Stomach (tissue), 9 donors: ENCODE results near the gene TBXAS1. TPM values are rescaled to one million over a fixed set of nuclear protein-coding genes. Genes with fewer than 3 reads are reported as not detected.

ENCODE experiments used
- DNase-seq, 2 donors: peaks; one replicate each; pipeline versions ENCODE4 v3.0.0 to v3.0.0-alpha.2; 2013 to 2019
- H3K27ac ChIP-seq, 5 donors: fragments of 200-600 bp in 4 of 5; sonication (generic) in 4 of 5; one replicate each; pipeline ENCODE4 v1.5.1; 2013 to 2019; ENCODE audit warnings: mild to moderate bottlenecking in 1 of 5, moderate library complexity in 1 of 5
- H3K27me3 ChIP-seq, 3 donors: fragments of 200-600 bp; sonication (generic); one replicate each; pipeline ENCODE4 v1.5.1; 2017 to 2019; ENCODE audit warnings: mixed run types in 1 of 3
- H3K36me3 ChIP-seq, 4 donors: fragments of 200-600 bp; sonication (generic); 1 replicate in 3 of 4; 2 replicates in 1 of 4; pipeline ENCODE4 v1.5.1; 2016 to 2019
- H3K4me1 ChIP-seq, 4 donors: fragments of 200-600 bp; sonication (generic); one replicate each; pipeline ENCODE4 v1.5.1; 2016 to 2019
- H3K4me3 ChIP-seq, 4 donors: fragments of 200-600 bp; sonication (generic) in 3 of 4; one replicate each; pipeline ENCODE4 v1.5.1; 2016 to 2019; ENCODE audit warnings: mild to moderate bottlenecking in 1 of 4
- H3K9me3 ChIP-seq, 4 donors: fragments of 200-600 bp; sonication (generic); one replicate each; pipeline ENCODE4 v1.5.1; 2016 to 2019
- EP300 ChIP-seq: sonication (generic); formaldehyde crosslinking; IDR thresholded peaks from one replicate; pipeline ENCODE4 v1.6.1; 2017; ENCODE audit warnings: antibody characterized with exemption
- POLR2A ChIP-seq, 4 donors: fragments of 450-650 bp; IDR thresholded peaks; one replicate each; pipeline ENCODE4 v1.6.1; 2016; ENCODE audit warnings: antibody characterized with exemption in 4 of 4, control low read depth in 2 of 4, mild to moderate bottlenecking in 1 of 4, moderate library complexity in 1 of 4
- POLR2AphosphoS5 ChIP-seq, 3 donors: sonication (generic); formaldehyde crosslinking; IDR thresholded peaks; one replicate each; pipeline ENCODE4 v1.6.1; 2016; ENCODE audit warnings: antibody characterized with exemption in 3 of 3
- WGBS, 5 donors: extraction: QIAGEN DNeasy Blood & Tissue Kit in 3 of 5; methylation state at CpG; one replicate each; pipeline versions ENCODE4 v1.1.5 to v1.1.7; 2013 to 2018; 5-methylcytosine and 5-hydroxymethylcytosine counted together
- intact Hi-C: fragments of 100-400 bp; cut with DNase I; formaldehyde crosslinking; loops from one replicate; pipeline ENCODE4 v1.15.1; 2023; ENCODE audit warnings: low total_unique reads
- polyA plus RNA-seq, 3 donors: library from polyadenylated mRNA; stranded (reverse); fragments of 200-250 nt; gene quantifications; one replicate each; pipeline ENCODE4 v1.2.3, GENCODE V29; 2013
- total RNA-seq, 5 donors: library from RNA; depleted of rRNA; stranded (reverse); fragments of >200 nt; gene quantifications; one replicate each; pipeline versions ENCODE4 v1.1.0 to v1.2.3, GENCODE V29; 2014 to 2016
- TF ChIP-seq, protein P1 (sequence below), 7 experiments: fragments of 450-650 bp in 4 of 7; fragments of 200-600 bp in 3 of 7; sonication (generic) in 3 of 7; IDR thresholded peaks; one replicate each; pipeline ENCODE4 v1.5.1; 2016 to 2019; ENCODE audit warnings: antibody characterized with exemption in 7 of 7, control low read depth in 2 of 7, mild to moderate bottlenecking in 1 of 7
- donor health status: healthy with polysubstance abuse.
- donor health status: Bipolar disorder and iron deficiency.
- donor health status: healthy.

TBXAS1 gene
- total and polyA plus RNA-seq, 8 donors: 1.4 to 92.8 (median 15.1) TPM

DNA sequence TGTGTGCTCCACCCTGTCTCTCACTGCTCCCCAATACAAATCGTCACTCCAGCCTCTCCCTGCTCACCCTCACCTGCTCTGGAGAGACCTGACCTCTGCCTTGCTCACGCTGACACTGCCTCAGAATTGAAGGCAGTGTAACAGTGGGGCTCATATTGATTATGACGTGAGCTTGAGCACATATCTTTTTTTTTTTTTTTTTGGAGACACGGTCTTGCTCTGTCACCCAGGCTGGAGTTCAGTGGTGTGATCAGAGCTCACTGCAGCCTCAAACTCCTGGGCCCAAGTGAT, 84.7 kb downstream of the TBXAS1 start:
- Histone ChIP-seq H3K27ac (peak overlapping the region in 2 of 5 donors; percentile 78 to 79), H3K4me1 (peaks cover 21 to 39% (median 31%) of the 10 kb centered on the region in 4 donors), H3K27me3 (no peaks in the 10 kb centered on the region), H3K4me3 (no peak overlapping the region), H3K9me3 (no peaks in the 10 kb centered on the region), H3K36me3 (peaks cover 0 to 5% (median 0%) of the 10 kb centered on the region in 4 donors)
- TF ChIP-seq POLR2A (IDR thresholded peaks at IDR 0.05) (no peak), POLR2AphosphoS5 (IDR thresholded peaks at IDR 0.05) (no peak), EP300 (no peak)
- TF ChIP-seq, protein P1, sequence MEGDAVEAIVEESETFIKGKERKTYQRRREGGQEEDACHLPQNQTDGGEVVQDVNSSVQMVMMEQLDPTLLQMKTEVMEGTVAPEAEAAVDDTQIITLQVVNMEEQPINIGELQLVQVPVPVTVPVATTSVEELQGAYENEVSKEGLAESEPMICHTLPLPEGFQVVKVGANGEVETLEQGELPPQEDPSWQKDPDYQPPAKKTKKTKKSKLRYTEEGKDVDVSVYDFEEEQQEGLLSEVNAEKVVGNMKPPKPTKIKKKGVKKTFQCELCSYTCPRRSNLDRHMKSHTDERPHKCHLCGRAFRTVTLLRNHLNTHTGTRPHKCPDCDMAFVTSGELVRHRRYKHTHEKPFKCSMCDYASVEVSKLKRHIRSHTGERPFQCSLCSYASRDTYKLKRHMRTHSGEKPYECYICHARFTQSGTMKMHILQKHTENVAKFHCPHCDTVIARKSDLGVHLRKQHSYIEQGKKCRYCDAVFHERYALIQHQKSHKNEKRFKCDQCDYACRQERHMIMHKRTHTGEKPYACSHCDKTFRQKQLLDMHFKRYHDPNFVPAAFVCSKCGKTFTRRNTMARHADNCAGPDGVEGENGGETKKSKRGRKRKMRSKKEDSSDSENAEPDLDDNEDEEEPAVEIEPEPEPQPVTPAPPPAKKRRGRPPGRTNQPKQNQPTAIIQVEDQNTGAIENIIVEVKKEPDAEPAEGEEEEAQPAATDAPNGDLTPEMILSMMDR (IDR thresholded peaks at IDR 0.05): no peak
- DNase-seq: no peak
- intact Hi-C loops: no loop called here
- 77 to 97% (median 91%) methylated on average over 4 of the region's 4 CpGs for WGBS, 5 donors

DNA sequence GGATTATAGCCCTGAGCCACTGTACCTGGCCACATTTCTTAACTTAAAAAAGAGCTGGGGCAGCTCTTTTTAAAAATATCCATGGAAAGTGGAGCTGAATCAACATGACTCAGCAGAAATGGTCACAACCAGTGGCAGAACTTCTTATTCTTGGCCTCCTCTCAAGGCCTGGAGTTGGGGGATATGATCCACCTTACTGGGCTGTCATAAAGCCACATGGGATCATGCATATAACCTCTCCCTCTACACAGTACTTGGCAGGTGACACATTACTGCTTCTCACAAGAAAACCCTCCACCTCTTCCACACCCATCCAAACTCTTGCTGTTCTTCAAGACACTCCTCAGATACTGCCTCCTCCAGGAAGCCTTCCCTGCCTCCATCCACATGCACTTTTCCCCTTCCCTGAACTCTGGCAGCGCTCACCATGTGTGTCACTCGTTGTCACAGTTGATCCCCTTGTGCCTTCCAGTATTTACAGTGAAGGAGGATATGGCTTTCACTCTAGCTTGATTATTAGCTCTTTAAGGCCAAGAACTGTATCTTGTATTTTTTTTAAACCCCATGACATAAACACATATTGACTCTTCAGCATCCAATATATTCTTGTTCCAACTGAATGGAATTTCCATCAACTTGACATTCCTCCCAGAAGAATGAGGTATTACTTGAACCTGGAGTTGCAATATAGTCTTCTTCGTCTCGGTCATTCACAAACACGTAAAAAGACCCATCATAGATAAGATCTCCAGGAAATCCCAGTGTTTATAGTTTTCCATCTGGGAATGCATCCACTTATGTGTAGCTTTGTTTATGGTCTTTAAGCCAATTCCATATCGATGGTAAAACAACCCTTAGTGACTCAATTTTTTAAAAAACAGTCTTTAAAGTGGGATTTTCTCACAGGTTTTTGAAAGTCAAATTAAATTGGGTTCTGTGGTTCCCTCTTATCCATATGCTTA, 85.5 kb downstream of the TBXAS1 start:
- no peak overlapping the region for H3K4me3 ChIP-seq
- peak overlapping the region in 4 of 5 donors; percentile 71 to 80 (median 78) for H3K27ac ChIP-seq
- peak in 1 of 2 donors; percentile 15 for DNase-seq
- H3K27me3 ChIP-seq: no peaks in the 10 kb centered on the region
- WGBS, 5 donors: 67 to 83% (median 77%) methylated on average over 6 of the region's 6 CpGs
- peaks cover 21 to 39% (median 31%) of the 10 kb centered on the region in 4 donors for H3K4me1 ChIP-seq
- TF ChIP-seq, protein P1 (IDR thresholded peaks at IDR 0.05): no peak
- TF ChIP-seq POLR2A (IDR thresholded peaks at IDR 0.05): no peak
- no peak for TF ChIP-seq EP300
- TF ChIP-seq POLR2AphosphoS5 (IDR thresholded peaks at IDR 0.05): no peak
- H3K36me3 ChIP-seq: peaks cover 0 to 5% (median 0%) of the 10 kb centered on the region in 4 donors
- intact Hi-C loops: no loop called here
- no peaks in the 10 kb centered on the region for H3K9me3 ChIP-seq

DNA sequence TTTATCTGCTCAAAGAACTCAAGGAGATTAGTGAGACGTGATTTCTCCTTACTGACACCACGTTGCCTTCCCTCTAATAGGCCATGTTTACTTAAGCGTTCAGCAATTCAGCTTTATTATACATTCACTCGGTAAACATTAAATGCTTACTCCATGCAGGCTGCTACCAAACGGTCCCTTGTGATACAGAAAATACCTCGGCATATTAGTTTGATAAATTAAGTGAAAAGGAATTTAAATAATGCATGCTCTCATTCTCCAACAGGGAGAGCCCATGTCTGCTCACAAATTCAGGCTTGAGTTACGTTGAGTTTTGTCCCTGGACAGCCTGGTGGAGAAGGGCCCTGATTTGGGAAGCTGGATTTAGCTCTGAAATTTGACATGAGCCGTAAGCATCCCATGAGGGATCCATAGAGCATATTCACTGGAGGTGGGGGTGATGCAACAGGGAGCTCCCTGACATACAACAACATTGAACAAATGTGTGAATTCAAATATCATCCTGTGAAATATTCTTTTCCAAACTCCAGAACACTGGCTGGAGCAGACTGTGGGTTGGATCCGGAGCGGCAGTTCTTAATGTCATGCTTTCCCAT, 86.3 kb downstream of the TBXAS1 start:
- intact Hi-C loops: no loop called here

More for the DNA sequence above, 86.3 kb downstream of the TBXAS1 start:
- Histone ChIP-seq H3K36me3 (peaks cover 0 to 5% (median 0%) of the 10 kb centered on the region in 4 donors), H3K4me3 (no peak overlapping the region), H3K9me3 (no peaks in the 10 kb centered on the region), H3K27ac (peak overlapping the region; percentile 57 to 80 (median 78)), H3K4me1 (peaks cover 21 to 39% (median 31%) of the 10 kb centered on the region in 4 donors), H3K27me3 (no peaks in the 10 kb centered on the region)
- peak in 1 of 2 donors; percentile 31 for DNase-seq
- TF ChIP-seq EP300: no peak
- TF ChIP-seq POLR2AphosphoS5 (IDR thresholded peaks at IDR 0.05): no peak
- TF ChIP-seq, protein P1 (IDR thresholded peaks at IDR 0.05): no peak
- no peak for TF ChIP-seq POLR2A (IDR thresholded peaks at IDR 0.05)
- 42 to 61% (median 51%) methylated on average over 10 of the region's 10 CpGs for WGBS, 5 donors
